ENCODE results near the gene CCL1.

CCL1 gene

GRCh38 chr17:34375426-34375997, 12.5 kb upstream of the CCL1 start:
- Mint-ChIP-seq H3K36me3 (no peaks in the 10 kb centered on the region), H3K9me3 (no peaks in the 10 kb centered on the region), H3K27me3 (peaks cover 9% of the 10 kb centered on the region), H3K4me1 (peaks cover 47% of the 10 kb centered on the region), H3K27ac (no peak overlapping the region), H3K4me3 (no peak overlapping the region)
- CTCF ChIA-PET, result interaction anchor here (0.7 to 3.1 kb wide), 2 partner anchors 14 to 15 kb away, joined by 3 to 24 read pairs; no protein-coding TSS in a partner anchor
- DNase-seq, result no peak

GRCh38 chr17:34374457-34374856, 11.4 kb upstream of the CCL1 start:
- Mint-ChIP-seq H3K9me3 (no peaks in the 10 kb centered on the region), H3K36me3 (no peaks in the 10 kb centered on the region), H3K4me3 (no peak overlapping the region), H3K27me3 (peaks cover 9% of the 10 kb centered on the region), H3K4me1 (peaks cover 45% of the 10 kb centered on the region), H3K27ac (no peak overlapping the region)
- CTCF ChIA-PET, result interaction anchor here (0.7 to 1.0 kb wide), 2 partner anchors 13 kb away, joined by 3 read pairs; no protein-coding TSS in a partner anchor
- no peak for DNase-seq

- Mint-ChIP-seq H3K4me1 (peaks cover 27% of the 10 kb centered on the region), H3K27me3 (peaks cover 13% of the 10 kb centered on the region), H3K27ac (no peak overlapping the region), H3K36me3 (no peaks in the 10 kb centered on the region), H3K4me3 (no peak overlapping the region), H3K9me3 (no peaks in the 10 kb centered on the region)
- CTCF ChIA-PET, result interaction anchor here (0.6 to 3.8 kb wide), 4 partner anchors 10 to 171 kb away, joined by 3 to 22 read pairs (median 6); partner anchors contain the start of gene CCL1
- no peak for DNase-seq
Observed at GRCh38 chr17:34371405-34372100, 8.5 kb upstream of the CCL1 start.

- Mint-ChIP-seq H3K4me3 (no peak overlapping the region), H3K27me3 (peaks cover 15% of the 10 kb centered on the region), H3K4me1 (peaks cover 32% of the 10 kb centered on the region), H3K9me3 (no peaks in the 10 kb centered on the region), H3K36me3 (no peaks in the 10 kb centered on the region), H3K27ac (no peak overlapping the region)
- CTCF ChIA-PET, result interaction anchor here (0.6 to 3.8 kb wide), 3 partner anchors 9 to 47 kb away, joined by 3 to 22 read pairs (median 7); partner anchors contain the start of gene CCL1
- no peak for DNase-seq
Observed at GRCh38 chr17:34370997-34371395, 8.0 kb upstream of the CCL1 start.

- no peak overlapping the region for H3K27ac Mint-ChIP-seq
- H3K4me1 Mint-ChIP-seq, result peaks cover 37% of the 10 kb centered on the region
- CTCF ChIA-PET, result interaction anchor here (0.9 to 3.8 kb wide), 2 partner anchors 9 to 47 kb away, joined by 3 to 22 read pairs; partner anchors contain the start of gene CCL1
- H3K4me3 Mint-ChIP-seq, result no peak overlapping the region
- no peaks in the 10 kb centered on the region for H3K9me3 Mint-ChIP-seq
- peaks cover 13% of the 10 kb centered on the region for H3K27me3 Mint-ChIP-seq
- no peaks in the 10 kb centered on the region for H3K36me3 Mint-ChIP-seq
- no peak for DNase-seq
Observed at GRCh38 chr17:34370376-34370996, 7.5 kb upstream of the CCL1 start.

GRCh38 chr17:34369571-34369970, 6.5 kb upstream of the CCL1 start:
- peaks cover 46% of the 10 kb centered on the region for H3K4me1 Mint-ChIP-seq
- H3K9me3 Mint-ChIP-seq, result no peaks in the 10 kb centered on the region
- no peaks in the 10 kb centered on the region for H3K36me3 Mint-ChIP-seq
- CTCF ChIA-PET, result interaction anchor here (0.9 to 3.8 kb wide), 4 partner anchors 8 to 50 kb away, joined by 3 to 22 read pairs (median 4); partner anchors contain the start of genes CCL1 and CCL13
- H3K27ac Mint-ChIP-seq, result no peak overlapping the region
- DNase-seq, result no peak
- H3K4me3 Mint-ChIP-seq, result no peak overlapping the region
- H3K27me3 Mint-ChIP-seq, result peaks cover 14% of the 10 kb centered on the region

- DNase-seq, result no peak
- CTCF ChIA-PET, result interaction anchor here (1.3 to 1.9 kb wide), 2 partner anchors 13 to 51 kb away, joined by 3 to 6 read pairs; partner anchors contain the start of gene CCL13
- H3K9me3 Mint-ChIP-seq, result no peaks in the 10 kb centered on the region
- H3K27ac Mint-ChIP-seq, result no peak overlapping the region
- H3K4me1 Mint-ChIP-seq, result peaks cover 50% of the 10 kb centered on the region
- H3K36me3 Mint-ChIP-seq, result no peaks in the 10 kb centered on the region
- H3K27me3 Mint-ChIP-seq, result peaks cover 19% of the 10 kb centered on the region
- no peak overlapping the region for H3K4me3 Mint-ChIP-seq
Observed at GRCh38 chr17:34368946-34369500, 6.0 kb upstream of the CCL1 start.

GRCh38 chr17:34368196-34368945, 5.3 kb upstream of the CCL1 start:
- Mint-ChIP-seq H3K36me3 (no peaks in the 10 kb centered on the region), H3K27ac (no peak overlapping the region), H3K27me3 (peaks cover 23% of the 10 kb centered on the region), H3K9me3 (no peaks in the 10 kb centered on the region), H3K4me1 (peaks cover 50% of the 10 kb centered on the region), H3K4me3 (no peak overlapping the region)
- no peak for DNase-seq
- CTCF ChIA-PET, result interaction anchor here (1.1 to 1.9 kb wide), 3 partner anchors 12 to 51 kb away, joined by 3 to 6 read pairs (median 5); partner anchors contain the start of gene CCL13

GRCh38 chr17:34367486-34368195, 4.6 kb upstream of the CCL1 start:
- CTCF ChIA-PET, result interaction anchor here (1.1 to 1.9 kb wide), 3 partner anchors 9 to 52 kb away, joined by 3 to 6 read pairs (median 5); no protein-coding TSS in a partner anchor
- H3K9me3 Mint-ChIP-seq, result no peaks in the 10 kb centered on the region
- no peaks in the 10 kb centered on the region for H3K36me3 Mint-ChIP-seq
- peaks cover 50% of the 10 kb centered on the region for H3K4me1 Mint-ChIP-seq
- no peak overlapping the region for H3K4me3 Mint-ChIP-seq
- no peak for DNase-seq
- H3K27me3 Mint-ChIP-seq, result peaks cover 30% of the 10 kb centered on the region
- no peak overlapping the region for H3K27ac Mint-ChIP-seq

GRCh38 chr17:34366529-34367107, 3.6 kb upstream of the CCL1 start:
- no peak overlapping the region for H3K27ac Mint-ChIP-seq
- peaks cover 37% of the 10 kb centered on the region for H3K27me3 Mint-ChIP-seq
- no peak overlapping the region for H3K4me3 Mint-ChIP-seq
- CTCF ChIA-PET, result interaction anchor here (1.1 kb wide), 1 partner anchor 10 kb away, joined by 3 read pairs; no protein-coding TSS in a partner anchor
- H3K36me3 Mint-ChIP-seq, result no peaks in the 10 kb centered on the region
- H3K9me3 Mint-ChIP-seq, result no peaks in the 10 kb centered on the region
- no peak for DNase-seq
- H3K4me1 Mint-ChIP-seq, result peaks cover 50% of the 10 kb centered on the region

- no peak overlapping the region for H3K27ac Mint-ChIP-seq
- peaks cover 48% of the 10 kb centered on the region for H3K4me1 Mint-ChIP-seq
- CTCF ChIA-PET, result interaction anchor here (1.1 kb wide), 1 partner anchor 11 kb away, joined by 3 read pairs; no protein-coding TSS in a partner anchor
- H3K9me3 Mint-ChIP-seq, result no peaks in the 10 kb centered on the region
- peaks cover 40% of the 10 kb centered on the region for H3K27me3 Mint-ChIP-seq
- DNase-seq, result no peak
- no peak overlapping the region for H3K4me3 Mint-ChIP-seq
- no peaks in the 10 kb centered on the region for H3K36me3 Mint-ChIP-seq
Observed at GRCh38 chr17:34366010-34366409, 3.0 kb upstream of the CCL1 start.

GRCh38 chr17:34365340-34365739, 2.3 kb upstream of the CCL1 start:
- Mint-ChIP-seq H3K36me3 (no peaks in the 10 kb centered on the region), H3K4me1 (peaks cover 47% of the 10 kb centered on the region), H3K27ac (peak overlapping the region; percentile 0), H3K9me3 (no peaks in the 10 kb centered on the region), H3K4me3 (no peak overlapping the region), H3K27me3 (peaks cover 40% of the 10 kb centered on the region)
- CTCF ChIA-PET, result interaction anchor here (0.7 to 12.0 kb wide), 3 partner anchors 17 to 168 kb away, joined by 3 to 316 read pairs (median 9); no protein-coding TSS in a partner anchor
- DNase-seq, result no peak
